IPS-18c (cell line): ENCODE data around the gene SARNP.
"Not testable (repeated sequence)": the region's sequence is repeated elsewhere in the genome, so short reads cannot be mapped to it uniquely, and the experiment has no call there.

ENCODE experiments used
- H3K4me3 ChIP-seq: 2 replicates; pipeline ENCODE4 v1.7.0; 2013; ENCODE audit warnings: low read depth, mild to moderate bottlenecking, low read length, moderate library complexity; ENCODE audit not compliant: insufficient read depth
- H3K9me3 ChIP-seq: one replicate; pipeline ENCODE4 v1.6.1; 2013; ENCODE audit warnings: mild to moderate bottlenecking, low read length, moderate library complexity; ENCODE audit not compliant: control insufficient read depth, insufficient read depth

The SARNP gene

GRCh38 chr12:55762646-55763045 is 54.9 kb downstream of the SARNP start:
- no peak overlapping the region for H3K4me3 ChIP-seq

GRCh38 chr12:55760663-55761062 is 56.9 kb downstream of the SARNP start:
- H3K9me3 ChIP-seq, result peaks cover 2% of the 10 kb centered on the region
- H3K4me3 ChIP-seq, result no peak overlapping the region

More at GRCh38 chr12:55762646-55763045, 54.9 kb downstream of the SARNP start:
- H3K9me3 ChIP-seq, result peaks cover 2% of the 10 kb centered on the region

DNA sequence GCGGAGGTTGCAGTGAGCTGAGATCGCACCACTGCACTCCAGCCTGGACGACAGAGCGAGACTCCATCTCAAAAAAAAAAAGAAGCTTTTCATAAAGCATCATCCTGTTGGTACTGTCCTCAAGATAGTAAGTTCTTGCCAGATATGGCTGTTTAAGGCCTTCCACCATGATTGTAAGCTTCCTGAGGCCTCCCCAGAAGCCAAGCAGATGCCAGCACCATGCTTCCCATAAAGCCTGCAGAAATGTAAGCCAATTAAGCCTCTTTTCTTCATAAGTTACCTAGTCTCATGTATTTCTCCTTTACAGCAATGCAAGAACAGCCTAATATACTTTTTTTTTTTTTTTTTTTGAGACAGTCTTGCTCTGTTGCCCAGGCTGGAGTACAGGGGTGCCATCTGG is 58.9 kb downstream of the SARNP start:
- H3K4me3 ChIP-seq, H3K9me3 ChIP-seq: not testable (repeated sequence)

DNA sequence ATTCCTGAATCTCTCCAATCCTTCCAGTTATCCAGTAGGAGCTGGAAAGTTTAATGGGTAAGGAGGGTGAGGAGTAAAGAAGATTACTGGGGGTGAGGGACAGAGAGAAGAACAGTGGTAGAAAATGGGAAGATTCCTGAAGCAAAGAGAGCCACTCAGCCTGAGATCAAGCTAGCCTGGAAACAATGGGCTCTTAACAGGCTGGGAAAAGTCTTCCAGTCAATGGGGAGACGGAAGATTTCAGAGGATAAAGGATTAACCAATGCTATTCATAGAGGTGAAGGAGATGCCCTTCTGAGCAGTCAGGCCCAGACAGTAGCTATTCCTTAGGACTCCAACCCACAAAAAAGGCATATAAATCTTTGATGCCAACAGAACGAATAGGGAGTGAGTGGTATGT is 59.8 kb downstream of the SARNP start:
- Histone ChIP-seq H3K4me3 (no peak overlapping the region), H3K9me3 (peaks cover 2% of the 10 kb centered on the region)

GRCh38 chr12:55755246-55755645 is 62.3 kb downstream of the SARNP start:
- Histone ChIP-seq H3K4me3 (no peak overlapping the region), H3K9me3 (peaks cover 2% of the 10 kb centered on the region)

DNA sequence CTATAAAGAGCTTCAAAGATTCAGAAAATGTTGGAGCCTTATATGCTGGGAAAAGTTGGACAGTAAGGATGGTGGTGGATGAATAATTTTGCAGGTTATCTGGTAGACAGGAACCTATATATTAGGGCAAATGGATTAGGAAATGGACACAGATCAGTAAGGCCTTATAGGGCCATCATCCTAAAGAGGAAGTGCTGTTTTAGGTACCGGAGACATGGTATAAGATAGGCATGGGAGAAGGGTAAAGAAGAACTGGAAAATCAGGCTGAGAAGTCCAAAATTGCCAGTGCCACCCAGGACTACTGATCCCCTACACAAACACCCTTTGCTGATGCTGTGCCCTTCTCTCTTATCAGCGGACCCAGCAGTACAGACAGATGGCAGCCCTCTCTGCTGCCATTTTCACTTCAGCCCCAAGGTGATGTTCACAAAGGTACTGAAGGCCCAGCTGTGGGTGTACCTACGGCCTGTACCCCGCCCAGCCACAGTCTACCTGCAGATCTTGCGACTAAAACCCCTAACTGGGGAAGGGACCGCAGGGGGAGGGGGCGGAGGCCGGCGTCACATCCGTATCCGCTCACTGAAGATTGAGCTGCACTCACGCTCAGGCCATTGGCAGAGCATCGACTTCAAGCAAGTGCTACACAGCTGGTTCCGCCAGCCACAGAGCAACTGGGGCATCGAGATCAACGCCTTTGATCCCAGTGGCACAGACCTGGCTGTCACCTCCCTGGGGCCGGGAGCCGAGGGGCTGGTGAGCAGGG is 69.1 kb downstream of the SARNP start:
- peaks cover 2% of the 10 kb centered on the region for H3K9me3 ChIP-seq
- H3K4me3 ChIP-seq, result no peak overlapping the region

DNA sequence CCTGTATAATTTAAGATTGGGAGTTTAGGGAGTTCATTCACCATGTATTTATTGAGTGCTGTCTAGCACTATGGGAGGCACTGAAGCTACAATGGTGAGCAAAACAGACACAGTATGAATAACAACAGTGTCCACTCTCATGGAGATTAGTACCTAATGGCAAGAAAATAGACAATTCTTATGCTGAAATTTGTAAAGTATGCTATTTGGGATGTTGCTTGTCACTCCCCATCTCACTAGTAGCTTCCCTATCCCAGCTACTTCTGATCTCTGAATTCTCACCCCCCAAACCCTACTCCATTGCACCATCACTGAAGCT is 70.7 kb downstream of the SARNP start:
- H3K9me3 ChIP-seq, result peaks cover 2% of the 10 kb centered on the region
- 0 out of 2 replicates have a peak overlapping the region, but pooled peaks have one; percentile 28 for H3K4me3 ChIP-seq

- peak overlapping the region; percentile 46 for H3K4me3 ChIP-seq
Observed at GRCh38 chr12:55746174-55746912, 71.2 kb downstream of the SARNP start.

DNA sequence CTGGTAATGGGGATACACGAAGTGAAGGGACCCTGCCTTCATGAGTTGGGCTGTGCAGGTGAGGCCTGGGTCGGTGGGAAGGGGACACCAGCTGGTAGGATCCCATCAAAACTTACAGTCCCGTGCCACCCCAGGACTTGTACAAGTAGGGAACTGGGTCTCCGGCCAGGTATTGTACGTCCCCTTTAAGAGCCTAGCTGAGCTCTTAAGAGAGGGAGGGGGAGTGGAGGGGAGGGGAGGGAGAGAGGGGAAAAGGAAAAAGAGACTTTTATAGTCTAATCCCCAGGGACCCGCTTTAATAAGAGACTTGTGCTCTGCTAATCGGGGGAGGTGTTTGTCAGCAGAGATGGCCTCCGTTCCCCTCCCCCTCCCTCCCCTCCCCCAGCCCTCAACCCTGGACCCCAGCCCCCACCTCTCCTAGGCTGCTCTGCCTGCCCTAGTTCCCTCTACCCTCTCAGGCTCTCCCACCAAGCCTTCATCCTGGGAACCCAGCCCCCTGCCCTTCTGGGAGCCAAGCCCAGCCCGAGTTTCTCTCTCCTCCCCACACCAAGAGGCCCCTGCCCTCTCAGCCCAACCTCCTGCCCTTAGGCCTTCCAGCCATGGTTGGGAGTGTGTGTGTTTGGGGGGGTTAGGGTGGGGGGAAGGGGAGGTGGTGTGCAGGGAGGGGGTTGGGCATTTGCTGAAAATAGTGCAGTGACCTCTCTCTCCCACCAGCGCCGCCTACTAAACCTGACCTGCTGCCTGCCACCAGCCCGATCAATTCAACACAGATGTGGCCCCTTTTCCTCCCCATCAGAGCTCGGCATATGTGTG is 72.0 kb downstream of the SARNP start:
- peaks cover 2% of the 10 kb centered on the region for H3K9me3 ChIP-seq
- H3K4me3 ChIP-seq, result peak overlapping the region; percentile 97

More at GRCh38 chr12:55746174-55746912, 71.2 kb downstream of the SARNP start:
- H3K9me3 ChIP-seq, result peaks cover 2% of the 10 kb centered on the region

DNA sequence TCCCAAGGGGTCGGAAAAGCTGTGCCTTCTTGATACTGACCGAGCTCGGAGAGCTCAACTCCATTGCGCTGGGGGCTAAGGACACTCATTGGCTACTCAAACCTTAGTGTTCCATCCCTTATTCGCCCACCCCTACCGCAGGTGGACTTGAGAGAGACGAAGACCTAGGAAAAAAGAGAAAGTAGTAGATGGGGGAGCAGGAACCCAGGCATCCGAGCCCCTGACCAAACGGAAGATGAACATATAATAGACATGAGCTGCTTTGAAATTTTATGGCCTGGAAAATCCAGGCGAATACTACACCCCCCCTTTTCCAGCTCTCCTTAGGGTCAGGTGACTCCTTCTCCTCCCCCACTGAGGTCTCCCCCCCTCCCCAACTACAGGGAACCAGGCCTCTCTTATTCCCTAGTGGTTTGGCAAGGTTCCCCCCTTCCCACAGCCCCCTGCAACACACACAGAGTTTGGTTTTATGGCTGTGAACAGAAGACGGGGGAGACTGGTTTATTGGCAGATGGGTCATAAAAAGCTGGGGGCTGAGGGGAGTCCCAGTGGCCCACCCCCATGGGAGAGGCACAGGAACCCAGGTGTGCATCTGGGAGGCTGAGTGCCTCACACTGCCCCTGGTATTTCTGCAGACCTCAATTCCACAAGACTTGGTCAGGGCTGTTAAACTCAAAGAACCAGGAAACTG is 73.0 kb downstream of the SARNP start:
- H3K9me3 ChIP-seq, result peaks cover 2% of the 10 kb centered on the region
- H3K4me3 ChIP-seq, result peak overlapping the region; percentile 97

DNA sequence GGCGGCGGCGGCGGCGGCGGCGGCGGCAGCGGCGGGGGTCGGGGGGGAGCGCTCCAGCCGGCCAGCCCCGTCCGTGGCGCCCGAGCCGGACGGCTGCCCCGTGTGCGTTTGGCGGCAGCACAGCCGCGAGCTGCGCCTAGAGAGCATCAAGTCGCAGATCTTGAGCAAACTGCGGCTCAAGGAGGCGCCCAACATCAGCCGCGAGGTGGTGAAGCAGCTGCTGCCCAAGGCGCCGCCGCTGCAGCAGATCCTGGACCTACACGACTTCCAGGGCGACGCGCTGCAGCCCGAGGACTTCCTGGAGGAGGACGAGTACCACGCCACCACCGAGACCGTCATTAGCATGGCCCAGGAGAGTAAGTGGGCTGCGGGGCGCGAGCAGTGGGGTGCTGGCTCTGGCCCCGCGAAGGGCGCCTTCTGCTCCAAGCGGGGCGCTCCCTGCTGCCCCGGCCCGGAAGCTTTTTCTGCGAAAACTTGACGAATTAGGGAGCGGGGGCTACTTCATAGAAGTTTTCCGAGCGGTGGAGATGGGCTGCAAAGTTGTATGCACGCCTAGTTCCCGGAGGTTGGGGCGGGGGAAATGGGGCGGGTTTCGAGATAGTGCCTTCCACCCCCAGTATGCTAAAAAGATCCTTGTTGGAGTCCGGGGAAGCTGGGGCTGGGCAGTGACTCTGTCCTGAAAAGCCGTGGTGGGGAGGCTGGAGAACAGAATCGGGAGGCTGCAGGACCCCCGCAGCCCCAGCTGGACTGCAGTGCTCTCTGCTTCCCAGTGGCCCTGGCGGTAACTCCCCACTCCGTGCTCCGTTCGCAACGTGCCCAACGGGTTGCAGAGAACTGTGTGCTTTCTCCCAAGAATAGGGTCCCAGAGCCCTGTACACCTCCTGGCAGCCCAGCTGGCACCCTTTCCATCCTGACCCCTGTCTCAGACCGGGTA is 73.9 kb downstream of the SARNP start:
- H3K9me3 ChIP-seq, result peaks cover 2% of the 10 kb centered on the region
- peak overlapping the region; percentile 97 for H3K4me3 ChIP-seq

- H3K9me3 ChIP-seq, result no peaks in the 10 kb centered on the region
Observed at GRCh38 chr12:55742719-55743405, 74.7 kb downstream of the SARNP start, which contains the start of gene GDF11. Gene GDF11, plus strand, starts transcription at chr12:55743122. Its CDS starts 195 bp downstream, at chr12:55743317.

GRCh38 chr12:55741931-55742680 is 75.4 kb downstream of the SARNP start:
- peak overlapping the region; percentile 60 for H3K4me3 ChIP-seq
- no peaks in the 10 kb centered on the region for H3K9me3 ChIP-seq

More at GRCh38 chr12:55742719-55743405, 74.7 kb downstream of the SARNP start, which contains the start of gene GDF11:
- H3K4me3 ChIP-seq, result peak within 1 kb of the TSS; percentile 97

- H3K4me3 ChIP-seq, result no peak overlapping the region
- no peaks in the 10 kb centered on the region for H3K9me3 ChIP-seq
Observed at GRCh38 chr12:55739025-55739378, 78.5 kb downstream of the SARNP start.
